Activated CD8-positive, alpha-beta memory T cell treated with anti-CD3 and anti-CD28 coated beads, Interleukin-2, amount 50 U/mL, for 4 hours (primary cell): ENCODE measurements around the gene MTMR3.
"Not testable (repeated sequence)": the region's sequence is repeated elsewhere in the genome, so short reads cannot be mapped to it uniquely, and the experiment has no call there.

ENCODE experiments used
- DNase-seq: peaks from one replicate; pipeline ENCODE4 v3.0.0-alpha.2; 2020

The MTMR3 gene

DNA sequence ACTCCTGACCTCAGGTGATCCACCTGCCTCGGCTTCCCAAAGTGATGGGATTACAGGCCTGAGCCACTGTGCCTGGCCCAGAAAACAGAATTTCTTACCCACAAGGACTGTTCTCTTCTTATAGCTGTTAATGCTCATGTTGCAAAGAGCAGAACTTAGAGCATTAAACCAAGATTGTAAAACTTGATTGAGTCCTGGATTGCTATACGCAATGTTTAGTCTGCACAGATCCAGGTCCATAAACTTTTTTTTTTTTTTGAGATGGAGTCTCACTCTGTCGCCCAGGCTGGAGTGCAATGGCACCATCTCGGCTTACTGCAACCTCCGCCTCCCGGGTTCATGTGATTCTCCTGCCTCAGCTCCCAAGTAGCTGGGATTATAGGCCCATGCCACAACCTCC is 178.1 kb downstream of the MTMR3 start:
- DNase-seq: not testable (repeated sequence)

DNA sequence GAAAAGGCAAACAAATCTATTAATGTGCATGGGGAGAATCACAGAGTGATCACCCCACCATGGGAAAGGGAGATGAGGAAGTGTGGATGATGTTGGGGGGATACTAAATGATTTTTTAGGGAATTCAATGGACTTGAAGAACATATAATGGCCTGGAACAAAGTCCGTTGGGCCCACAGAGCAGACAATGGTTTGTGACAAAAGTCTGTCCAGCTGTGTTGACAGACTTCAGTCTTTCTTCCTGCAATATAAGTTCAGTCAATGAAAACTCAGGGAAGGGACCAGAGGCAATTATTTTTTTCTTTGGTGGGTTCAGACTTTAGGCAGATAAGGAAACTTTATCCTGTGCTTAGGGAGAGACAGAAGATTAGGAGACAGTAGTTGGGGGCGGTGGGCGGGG is 179.3 kb downstream of the MTMR3 start:
- no peak for DNase-seq

- no peak for DNase-seq
Observed at GRCh38 chr22:30062950-30063349, 180.0 kb downstream of the MTMR3 start.

DNA sequence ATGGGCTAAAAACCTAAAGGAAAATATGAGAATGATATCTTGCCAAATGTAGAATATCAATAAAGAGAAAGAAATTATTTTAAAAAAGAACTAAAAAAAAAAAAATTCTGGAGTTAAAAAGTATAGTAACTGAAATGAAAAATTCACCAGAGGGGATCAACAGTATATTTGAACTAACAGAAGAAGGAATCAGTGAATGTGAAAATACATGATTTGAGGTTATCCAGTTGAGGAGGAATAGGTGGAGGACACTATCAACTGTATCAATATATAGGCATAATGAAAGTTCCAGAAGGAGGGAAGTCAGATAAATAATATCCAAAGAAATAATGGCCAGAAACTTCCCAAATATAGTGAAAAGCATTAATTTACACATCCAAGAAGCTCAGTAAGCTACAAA is 181.2 kb downstream of the MTMR3 start:
- no peak for DNase-seq

- DNase-seq: no peak
Observed at GRCh38 chr22:30073743-30074142, 190.8 kb downstream of the MTMR3 start.

GRCh38 chr22:30074147-30074546 is 191.2 kb downstream of the MTMR3 start:
- no peak for DNase-seq

- no peak for DNase-seq
Observed at GRCh38 chr22:30074994-30075393, 192.0 kb downstream of the MTMR3 start.

DNA sequence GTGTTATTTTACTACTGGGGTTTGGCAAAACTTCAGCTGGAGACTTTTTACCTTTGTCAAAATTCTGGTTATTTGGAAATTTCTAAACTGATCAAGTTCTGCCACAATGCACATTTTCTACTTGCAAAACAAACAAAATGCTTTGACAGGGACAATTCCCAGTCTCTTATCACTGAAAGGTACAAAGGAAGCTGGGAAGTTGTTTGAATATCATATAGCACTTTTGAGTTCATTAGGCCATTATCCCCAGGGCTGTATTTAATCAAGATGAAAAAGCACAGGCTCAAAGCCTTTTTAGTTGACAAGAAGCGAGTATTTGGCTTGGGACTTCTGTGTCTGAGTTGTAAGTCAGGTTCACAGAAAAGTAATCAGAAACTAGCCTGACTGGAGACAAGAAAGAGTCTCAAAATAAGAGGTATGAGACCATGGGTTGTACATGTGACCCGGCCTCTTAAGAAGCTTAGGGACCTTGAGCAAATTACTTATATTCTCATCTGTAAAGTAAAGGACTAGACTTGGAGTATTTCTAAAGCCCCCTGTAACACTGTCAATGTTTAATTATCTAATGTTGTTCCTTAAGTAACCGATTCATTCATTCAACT is 194.4 kb downstream of the MTMR3 start:
- no peak for DNase-seq

DNA sequence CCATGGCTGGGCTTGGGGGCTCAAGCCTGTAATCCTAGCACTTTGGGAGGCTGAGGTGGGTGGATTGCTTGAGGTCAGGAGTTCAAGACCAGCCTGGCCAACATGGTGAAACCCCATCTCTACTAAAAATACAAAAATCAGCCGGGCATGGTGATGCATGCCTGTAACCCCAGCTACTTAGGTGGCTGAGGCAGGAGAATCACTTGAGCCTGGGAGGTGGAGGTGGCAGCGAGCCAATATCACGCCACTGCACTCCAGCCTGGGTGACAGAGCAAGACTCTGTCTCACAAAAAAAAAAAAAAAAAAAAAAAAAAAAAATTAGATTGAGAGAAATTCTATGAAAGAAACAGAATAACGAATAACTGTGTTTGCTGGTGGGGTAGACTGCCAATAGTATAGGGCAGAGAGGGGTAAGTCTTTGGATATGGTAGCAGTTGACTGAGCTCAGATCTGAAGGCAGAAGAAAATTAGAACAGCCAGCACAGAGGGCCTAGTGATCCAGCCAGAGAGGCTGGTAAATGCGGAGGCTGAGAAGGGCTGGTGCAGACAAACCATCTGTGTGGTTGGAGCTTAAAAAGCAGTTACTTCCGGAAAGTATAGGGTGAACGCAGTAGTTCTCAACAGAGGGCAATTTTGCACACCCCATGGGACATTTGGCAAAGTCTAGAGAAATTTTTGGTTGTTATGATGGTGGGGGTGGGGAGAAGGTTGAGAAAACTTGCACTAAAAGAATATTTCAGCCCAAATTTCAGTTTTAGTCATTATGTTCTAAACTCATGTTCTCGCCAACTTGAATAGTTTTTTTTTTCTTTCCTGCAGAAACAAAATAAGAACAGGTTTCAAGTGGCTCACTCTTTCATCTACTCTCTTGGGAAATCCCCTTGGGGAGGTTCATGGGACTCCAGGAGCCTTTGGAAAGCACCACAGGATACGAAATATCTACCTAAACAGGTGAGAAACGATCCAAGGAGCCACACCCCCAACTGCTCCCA is 195.6 kb downstream of the MTMR3 start:
- no peak for DNase-seq

DNA sequence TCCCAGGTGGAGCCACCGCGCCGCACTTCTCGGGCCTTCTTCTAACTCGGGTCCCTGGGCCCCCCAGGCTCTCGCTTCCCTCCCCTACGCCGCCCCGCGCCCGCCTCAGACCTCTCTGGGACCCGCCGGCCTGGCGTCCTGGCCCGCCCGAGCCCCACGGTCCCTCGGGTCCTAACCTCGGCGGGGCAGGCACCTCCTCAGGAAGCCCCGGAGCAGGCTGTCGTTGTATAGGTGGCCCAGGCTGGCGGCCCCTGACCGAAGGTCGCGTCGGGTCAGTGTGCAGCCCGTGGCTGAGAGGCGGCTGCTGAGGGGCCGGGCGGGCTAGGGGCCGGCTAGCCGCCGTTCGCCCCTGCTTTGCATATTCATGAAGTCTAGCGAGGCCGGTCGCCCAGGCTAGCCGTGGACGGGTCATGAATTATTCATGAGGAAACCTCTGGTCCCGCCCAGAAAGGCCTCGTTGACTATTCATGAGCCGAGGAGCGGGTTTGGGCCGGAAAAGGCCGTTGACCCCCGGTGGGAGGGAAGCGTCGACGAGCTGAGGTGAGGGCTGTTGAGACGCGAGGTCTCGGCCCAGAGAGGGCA is 197.1 kb downstream of the MTMR3 start, which contains the start of gene HORMAD2:
TSS of gene HORMAD2 (plus strand) at position 513 of the 582 bp plus-strand sequence. CDS start 13,489 bp downstream, outside the sequence.
- DNase-seq: no peak
